GM19463 (cell line): ENCODE data around the gene BCLAF3.

ENCODE experiments used
- ATAC-seq: cut with Tn5 transposase; IDR thresholded peaks from one replicate; pipeline ENCODE4 v1.9.1; 2021; ENCODE audit warnings: mild to moderate bottlenecking, moderate library complexity; ENCODE audit not compliant: unreplicated experiment

BCLAF3 gene

DNA sequence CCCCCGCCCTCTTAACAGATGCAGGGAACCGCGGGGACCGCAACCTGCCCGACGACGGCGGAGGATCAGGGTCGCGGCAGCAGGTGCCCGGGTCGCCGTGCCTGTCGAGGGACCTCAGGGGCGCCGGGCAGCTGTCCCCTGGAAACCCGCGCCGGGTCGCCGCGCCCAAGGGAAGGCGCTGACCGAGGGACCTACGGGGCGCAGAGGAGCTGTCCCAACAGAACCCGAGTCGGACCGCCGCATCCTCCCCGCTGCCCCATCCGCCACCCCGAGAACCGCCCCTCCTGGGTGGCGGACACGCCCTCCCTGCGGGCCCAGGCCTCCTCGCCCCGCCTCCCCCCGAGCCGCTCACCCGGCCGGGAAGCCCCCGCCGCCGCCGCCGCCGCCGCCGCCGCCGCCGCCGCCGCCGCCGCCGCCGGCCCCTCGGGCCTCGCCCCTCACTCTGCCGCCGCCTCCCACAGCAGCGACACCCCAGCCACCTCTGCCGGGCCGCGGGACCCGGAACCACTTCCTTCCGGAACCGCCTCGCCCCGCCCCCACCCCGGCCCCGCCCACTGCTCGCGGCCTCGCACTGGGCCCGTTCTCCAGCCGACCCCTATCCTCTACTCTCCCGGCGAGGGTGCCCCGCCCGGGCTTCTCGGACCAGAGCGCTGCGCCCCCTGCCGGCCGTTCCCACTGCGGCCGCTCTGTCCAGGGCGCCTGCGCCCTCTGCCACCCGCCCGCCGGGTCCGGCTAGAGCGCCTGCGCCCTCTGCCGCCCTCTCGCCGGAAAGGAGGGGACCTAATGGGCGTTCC is at the start of gene BCLAF3:
BCLAF3 (minus strand) TSS at position 506 of the 794 bp plus-strand sequence. CDS start 20,797 bp downstream, outside the sequence.
- ATAC-seq: peak; percentile 93

DNA sequence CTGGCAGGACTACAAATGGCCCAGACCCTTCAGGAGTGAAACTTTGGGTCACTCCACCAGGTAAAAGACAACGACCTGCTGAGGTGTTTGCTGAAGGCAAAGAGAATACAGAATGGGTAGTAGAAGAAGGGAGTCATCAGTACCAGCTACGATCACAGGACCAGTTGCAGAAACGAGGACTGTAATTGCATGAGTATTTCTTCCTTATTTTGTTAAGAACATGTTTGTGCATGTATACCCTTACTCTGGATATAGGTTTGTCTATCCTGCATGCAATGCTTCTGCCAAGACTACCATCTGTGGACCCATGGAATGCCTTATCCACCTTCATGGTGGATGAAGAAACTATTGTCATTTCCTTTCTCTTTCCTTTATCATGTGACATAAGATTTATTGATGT is 48.1 kb upstream of the BCLAF3 start:
- ATAC-seq: no peak

DNA sequence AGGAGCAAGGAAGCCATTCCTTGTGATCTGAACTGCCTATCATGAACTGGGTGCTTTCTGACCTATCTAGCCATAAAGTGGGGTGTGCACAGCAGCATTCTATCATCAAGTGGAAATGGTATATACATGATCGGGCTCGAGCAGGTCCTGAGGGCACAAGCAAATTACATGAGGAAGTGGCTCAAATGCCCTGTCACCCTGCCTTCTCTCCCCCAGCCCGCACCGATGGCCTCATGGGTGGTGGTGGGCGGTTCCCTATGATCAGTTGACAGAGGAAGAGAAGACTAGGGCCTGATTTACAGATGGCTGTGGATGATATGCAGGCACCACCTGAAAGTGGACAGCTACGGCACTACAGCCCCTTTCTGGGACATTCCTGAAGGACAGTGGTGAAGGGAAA is 46.3 kb upstream of the BCLAF3 start:
- no peak for ATAC-seq

DNA sequence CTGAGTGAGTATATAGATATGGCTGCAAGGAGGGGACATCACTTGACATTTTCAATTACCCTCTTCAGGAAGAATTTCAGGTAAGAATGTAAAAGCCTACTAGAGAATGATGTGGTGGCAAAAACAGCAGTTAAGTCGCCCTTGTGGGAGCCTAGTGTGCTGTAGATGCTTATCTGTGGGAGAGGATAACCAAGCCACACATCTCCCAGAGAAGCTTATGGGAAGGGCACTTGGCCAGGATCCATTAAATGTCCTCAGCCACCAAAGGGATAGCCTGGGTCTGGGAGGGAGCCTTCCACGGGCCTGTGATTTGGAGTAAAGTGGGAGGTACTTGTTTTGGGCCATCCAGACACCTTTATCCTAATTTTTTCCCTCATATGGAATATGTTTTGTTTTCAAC is 41.3 kb upstream of the BCLAF3 start:
- no peak for ATAC-seq

DNA sequence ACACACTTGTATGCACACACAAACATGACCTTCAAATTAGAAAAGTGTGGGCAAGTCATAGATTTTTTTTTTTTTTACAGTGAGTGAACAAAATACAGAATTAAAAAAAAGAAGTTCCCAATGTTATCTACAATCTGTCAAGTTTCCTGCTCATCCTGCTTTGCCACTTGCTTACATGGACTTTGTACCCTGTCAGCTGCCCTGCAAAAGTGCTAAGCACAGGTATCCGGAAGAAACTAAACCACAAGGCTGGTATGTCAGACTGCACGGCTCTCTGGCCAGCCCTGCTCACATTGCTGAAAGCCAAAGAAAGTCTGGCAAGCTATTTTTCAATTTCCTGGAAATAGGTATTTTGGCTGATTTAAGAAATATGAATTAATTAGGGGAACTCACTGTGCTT is 38.9 kb upstream of the BCLAF3 start:
- peak; percentile 79 for ATAC-seq

DNA sequence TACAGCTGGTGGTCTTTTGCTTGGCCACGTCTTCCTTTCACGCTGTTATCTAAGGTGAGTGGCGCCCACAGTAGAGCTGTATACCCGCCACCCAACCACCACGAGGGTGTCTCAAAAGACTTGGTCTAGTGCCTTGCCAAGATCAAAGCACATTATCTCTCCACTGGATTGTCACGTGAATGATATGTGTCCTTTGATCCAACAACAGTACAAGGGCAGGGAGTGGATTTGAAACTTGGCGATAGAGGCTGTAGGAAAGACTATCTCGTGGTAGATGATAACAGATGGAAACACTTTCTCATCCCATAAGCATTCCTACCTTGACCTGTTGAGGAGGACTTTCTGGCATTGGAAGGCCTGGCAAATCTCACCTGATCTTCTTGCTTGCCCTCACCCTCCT is 37.7 kb upstream of the BCLAF3 start:
- ATAC-seq: no peak

DNA sequence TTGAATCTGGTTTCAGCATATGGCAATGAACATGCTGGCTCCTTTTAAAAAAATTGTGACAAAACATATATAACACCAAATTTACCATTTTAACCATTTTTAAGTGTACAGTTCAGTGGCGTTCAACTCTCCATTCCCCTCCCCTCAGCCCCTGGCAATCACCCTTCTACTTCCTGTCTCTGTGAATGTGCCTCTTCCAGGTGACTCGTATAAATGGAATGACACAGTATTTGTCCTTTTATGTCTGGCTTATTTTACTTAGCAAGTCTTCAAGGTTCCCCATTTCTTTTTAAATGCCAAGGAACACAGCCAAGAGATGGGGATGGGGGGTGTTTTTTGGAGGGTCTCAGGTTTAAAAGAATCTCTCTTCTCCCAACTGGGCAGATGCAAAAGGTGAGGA is 35.4 kb upstream of the BCLAF3 start:
- no peak for ATAC-seq

DNA sequence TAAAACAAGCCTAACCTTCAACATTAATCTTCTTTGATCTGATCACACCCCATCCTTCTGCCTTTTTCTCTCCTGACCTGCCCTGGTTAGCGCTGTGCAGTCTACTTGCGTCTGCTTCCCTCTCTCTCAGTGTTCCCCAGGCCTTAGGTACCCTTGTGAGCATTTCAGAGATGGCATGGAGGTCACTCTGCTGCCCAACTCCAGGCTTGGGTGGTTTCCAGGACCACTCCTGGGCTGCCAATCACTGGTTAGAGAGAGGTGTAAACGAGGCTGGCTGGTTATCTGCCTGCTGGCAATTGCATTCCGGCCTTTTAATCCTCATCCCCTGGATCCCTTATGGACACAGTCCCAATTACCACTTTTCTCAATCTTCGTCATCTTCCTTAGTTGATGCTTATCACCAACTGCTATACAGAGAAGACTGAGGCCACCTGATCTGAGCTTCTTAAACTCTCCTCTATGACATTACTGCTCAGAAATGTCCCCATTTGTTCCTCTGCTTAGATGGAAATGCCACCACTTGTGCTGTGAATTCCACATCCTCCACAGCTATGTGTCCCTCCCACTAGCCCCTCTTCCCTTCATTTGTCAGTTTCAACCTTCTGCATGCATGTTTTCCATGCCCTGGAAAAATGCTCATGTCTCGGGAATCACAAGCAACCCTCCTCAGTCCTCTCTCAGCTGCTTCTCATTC is 29.0 kb upstream of the BCLAF3 start:
- ATAC-seq: no peak

DNA sequence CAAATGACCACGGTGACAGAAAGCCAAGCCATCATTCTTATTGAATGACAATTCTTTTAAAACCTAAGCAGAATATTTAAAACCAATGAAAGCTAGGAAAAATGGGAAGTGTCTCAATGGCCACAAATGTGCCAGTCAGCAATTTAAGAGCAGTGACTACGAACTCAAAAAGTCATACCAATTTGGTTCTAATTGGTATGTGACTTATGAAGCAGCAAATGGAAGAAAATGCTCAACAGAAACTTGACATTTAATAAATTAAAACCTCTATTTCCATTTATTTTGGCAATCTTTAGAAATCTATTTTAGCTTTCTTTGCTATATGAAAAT is 25.7 kb upstream of the BCLAF3 start:
- no peak for ATAC-seq

DNA sequence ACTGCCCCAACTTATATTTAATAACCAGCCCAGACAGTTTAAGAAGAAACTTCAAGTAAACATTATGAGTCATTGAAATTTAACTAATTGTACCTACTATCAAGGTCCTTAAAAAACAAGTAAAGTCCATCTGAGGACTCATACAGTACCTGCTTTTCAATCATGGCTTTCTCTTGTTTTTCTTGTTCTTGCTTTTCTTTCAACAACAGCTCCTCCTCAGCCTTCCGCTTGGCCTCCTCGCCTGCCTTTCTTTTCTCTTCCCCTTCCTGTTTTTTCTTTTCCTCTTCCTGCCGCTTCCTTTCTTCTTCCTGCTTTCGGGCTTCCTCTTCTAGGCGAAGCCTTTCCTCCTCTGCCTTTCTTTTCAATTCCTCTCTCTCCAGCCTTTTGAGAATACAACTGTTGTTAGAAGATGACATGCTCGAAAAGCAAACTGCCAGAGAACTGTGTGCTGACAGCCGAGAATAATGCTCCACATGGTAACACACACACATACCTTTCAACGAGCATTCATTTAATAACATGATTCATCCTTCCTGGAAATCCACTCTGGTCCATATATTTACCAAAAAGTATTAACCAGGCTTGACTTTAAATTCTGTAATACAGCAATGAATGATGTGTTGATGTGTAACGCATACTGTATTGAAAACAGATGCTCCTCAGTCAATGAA is 25.2 kb upstream of the BCLAF3 start:
- no peak for ATAC-seq

DNA sequence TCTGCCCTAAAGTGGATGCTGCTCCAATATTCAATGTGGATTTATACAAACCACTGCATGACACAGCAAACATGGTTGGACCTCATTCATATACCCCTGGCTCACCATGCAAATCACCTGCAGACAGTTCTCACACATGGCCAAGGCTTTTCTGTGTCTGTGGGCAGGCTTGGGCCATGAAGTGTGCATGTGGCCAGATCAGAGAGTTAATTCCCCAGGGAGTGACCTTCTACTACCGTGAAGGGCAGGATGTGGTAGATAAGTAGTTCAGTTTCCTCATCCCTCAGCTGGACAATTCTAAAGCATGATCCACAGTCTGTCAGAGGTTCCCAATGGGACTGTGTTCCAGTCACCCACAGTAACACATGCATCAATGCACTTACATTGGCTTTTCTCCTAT is 24.6 kb upstream of the BCLAF3 start:
- ATAC-seq: peak; percentile 48

DNA sequence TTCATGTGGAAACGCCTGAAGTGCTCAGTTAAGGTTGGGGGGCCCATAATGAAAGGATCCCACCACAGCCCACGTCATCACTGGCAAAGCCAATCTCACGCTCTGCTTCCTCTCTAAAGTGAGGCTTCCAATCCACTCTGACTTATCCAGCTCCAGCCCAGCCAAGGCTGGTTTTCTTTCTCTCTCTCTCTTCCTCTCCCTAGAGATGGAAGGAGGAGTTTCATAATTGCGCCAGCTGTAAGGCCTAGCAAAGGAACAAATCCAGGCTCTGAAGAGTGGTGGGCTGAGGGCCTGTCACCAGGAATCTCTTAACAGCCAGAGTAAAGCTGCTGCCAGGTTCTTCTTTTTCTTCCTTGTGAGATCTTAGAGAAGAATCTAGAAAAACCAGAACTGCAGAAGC is 20.7 kb upstream of the BCLAF3 start:
- no peak for ATAC-seq

DNA sequence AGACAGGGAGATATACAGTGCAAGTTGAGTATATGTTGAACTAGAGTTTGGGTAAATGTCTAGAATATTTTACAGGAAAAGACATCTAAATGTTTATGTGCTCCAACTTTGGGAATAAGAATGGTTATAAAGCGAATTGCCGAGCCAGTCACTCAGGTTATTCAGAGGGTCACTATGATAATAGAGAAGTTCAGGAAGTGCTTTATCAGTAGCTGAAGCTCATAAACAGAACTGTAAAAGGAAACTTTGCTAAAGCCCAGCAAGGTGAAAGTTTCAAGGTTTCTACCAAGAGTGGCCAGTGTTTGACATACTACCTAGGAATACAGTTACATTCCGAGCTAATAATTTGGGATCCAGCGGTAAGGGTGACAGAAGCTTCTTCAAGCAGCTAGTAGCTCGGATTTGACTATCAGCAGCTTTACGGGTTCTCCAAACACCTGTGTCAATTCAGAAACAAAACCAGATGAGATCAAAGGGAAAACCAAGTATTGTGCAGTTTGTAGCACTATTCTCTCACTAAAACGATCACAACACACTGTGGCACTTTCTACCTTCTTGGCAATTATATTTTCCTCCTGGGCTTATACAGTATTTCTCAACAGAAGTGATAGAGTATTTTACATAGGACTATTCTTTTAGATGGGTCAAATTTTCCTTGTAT is 17.2 kb upstream of the BCLAF3 start:
- ATAC-seq: no peak

DNA sequence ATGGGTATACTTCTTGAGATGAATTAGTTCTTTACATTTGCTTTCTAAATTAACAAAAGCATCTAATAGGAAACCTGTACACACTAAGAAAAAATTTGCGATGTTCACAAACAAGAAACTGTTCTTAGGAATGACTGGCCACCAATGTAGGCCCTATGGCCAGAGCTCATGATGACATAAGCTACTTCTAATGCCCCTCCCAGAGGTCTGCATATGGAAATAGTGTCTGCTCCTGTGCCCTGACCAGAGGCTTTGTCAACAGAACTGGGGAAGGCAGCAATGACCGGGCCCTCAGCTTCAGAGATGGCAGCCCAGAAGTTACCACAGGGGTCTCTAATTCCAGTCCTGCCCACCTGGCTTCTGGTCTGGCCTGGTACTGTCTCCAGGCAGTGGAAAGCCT is 15.0 kb upstream of the BCLAF3 start:
- ATAC-seq: no peak

DNA sequence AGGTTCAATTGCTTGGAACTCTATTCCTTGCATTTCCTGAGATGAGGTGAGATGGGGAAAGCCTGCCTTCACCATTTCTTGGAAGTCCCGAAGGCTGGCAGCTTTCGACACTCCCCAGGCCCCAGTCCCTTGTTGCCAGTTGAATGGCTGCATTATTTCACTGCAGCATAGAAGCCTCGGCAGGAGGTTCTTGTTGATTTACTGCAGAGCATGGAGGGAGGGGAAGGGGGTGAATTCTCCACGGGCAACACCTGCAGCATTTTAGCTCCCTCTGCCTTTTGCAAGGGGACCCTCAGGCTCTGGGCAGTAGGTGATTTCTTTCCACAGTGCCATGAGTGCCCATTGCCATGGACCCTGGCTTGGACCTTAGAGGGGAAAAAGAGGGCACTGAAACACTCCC is 10.7 kb upstream of the BCLAF3 start:
- no peak for ATAC-seq

DNA sequence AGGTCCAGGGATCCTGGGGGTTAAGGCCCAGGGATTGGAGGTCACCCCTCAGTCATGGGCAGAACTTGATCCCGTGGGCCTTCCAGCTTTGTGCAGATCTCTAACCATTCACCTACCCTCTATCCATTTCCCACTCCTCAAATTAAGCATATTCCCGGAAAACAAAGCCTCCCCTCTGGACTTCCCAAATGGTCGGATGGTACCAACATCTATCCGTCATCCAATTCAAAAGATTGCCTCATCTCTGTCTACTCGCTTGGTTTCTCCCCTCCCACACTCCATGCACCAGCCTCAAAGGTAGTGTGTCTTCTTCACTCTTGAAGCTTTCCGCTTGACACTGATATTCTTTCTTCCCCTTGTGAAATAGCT is 473 bp upstream of the BCLAF3 start:
- no peak for ATAC-seq

DNA sequence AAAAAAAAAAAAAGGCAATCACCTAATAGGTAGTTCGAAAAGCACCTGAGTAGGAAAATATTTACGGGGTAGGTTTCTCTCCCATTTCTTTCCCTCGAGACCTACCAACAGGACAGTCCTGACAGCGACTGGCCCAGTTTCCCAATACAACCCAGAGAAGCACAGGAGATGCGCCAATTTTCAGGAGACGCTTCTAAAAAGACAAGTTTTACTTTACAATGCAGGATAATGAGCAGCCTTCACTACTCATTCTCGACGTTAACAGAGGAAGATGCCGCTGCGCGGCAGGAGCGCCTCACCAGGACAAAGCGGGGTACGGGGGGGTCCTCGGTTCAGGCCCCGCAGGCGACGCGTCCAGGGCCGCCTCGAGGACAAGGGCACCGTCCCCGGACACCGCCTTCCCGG is 708 bp downstream of the BCLAF3 start:
- peak; percentile 2 for ATAC-seq

DNA sequence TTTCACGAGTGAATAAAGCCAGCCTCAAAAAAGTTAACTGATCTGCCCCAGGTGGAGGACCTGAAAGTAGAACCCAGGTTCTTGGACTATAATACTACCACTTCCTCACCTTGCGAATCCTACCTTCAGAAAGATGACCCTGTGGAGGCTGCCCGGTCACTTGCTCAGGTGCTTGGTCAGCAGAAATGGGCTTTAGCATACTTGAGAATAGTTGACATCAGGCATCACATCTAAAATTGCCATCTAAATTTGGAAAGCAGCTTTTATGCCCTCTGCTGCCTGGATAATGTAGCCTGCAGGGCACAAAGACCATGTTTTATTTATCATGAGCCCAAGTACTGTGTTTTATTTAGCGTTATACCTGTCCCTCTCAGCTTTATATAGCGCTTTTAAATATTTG is 3.0 kb downstream of the BCLAF3 start:
- ATAC-seq: no peak

DNA sequence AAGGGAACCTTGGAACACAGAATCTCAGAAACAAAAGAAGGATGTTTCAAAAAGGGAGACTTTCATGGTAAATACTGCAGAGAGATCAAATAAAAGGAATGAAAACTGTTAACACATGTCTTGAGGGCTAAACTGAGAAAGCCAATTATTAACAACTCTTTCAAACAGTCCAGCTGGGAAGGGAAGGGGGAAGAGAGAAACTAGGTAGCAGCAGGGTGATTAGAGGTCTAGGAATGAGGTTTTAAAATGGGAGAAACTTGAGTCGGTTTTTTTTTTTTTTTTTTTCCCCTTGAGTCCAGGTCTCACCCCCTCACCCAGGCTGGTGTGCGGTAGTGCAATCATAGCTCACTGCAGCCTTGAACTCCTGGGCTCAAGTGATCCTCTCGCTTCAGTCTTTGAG is 4.3 kb downstream of the BCLAF3 start:
- ATAC-seq: no peak

DNA sequence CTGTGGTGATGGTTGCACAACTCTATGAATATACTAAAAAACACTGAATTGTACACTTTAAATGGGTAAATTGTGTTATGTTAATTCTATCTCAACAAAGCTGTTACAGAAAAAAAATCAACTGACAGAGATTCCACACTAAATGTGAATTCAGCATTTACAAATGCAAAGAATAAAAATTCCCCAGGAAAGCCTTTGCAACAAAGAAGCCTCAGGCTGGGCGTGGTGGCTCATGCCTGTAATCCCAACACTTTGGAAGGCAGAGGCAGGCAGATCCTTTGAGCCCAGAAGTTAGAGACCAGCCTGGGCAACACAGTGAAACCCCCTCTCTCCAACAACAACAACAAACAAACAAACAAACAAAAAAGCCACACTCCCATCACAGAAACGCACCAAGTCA is 8.9 kb downstream of the BCLAF3 start:
- no peak for ATAC-seq

DNA sequence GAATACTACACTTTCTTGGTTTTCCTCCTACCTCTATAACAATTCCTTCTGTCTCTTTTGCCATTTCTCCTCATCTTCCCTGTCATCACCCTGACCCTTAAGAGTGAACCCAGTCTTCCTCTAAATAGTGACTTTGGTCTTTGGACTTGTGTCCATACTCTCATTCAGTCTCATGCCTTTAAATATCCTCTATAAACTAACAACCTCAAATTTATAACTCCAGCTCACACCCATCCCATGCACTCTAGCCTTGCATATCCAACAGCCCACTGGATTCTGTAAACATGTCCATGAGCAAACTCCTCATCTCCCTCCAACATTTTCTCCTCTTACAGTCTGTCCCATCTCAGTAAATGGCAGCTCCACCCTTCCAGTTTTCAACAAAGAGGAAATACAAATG is 15.0 kb downstream of the BCLAF3 start:
- no peak for ATAC-seq

DNA sequence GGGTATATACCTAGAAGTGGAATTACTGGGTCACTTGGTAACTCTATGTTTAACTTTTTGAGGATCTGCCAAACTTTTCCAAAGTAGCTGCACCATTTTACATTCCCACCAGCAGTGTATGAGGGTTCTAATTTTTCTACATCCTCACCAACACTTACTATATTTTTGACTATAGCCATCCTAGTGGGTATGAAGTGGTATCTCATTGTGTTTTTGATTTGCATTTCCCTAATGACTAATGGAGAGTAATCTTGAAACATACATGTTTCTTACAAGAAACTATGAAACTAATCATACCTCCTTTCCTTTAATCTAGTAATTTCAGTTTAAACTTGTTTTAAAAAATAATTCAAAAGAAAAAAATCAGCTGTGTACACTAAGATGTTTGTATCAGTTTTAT is 17.9 kb downstream of the BCLAF3 start:
- no peak for ATAC-seq
